ENCODE measurements around the gene CDC42SE1.

CDC42SE1 gene

DNA sequence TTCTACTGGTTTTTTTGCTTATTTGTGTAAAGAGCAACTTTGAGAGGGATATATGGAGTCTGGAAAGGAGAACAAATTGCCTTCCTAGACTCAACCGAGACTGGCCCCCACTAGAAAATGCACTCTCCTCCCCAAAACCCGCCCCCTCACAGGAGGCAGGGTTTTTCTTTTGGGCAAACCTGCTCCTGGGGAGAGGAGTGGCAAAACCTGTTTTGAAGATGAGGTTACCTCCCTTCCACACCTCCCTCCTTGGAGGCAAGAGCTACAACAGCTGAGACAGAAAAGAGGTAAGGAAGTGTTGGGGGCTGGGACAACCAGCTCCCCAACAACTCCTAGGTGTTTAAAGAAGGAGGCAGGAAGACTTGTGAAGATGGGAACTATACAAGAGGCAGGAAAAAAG, 23.1 kb downstream of the CDC42SE1 start, which contains the start of gene BNIPL:
BNIPL (plus strand) TSS at position 231 of the 400 bp plus-strand sequence; CDS start at position 371, 140 bp downstream.
- Histone ChIP-seq H3K27ac (ENCODE audit: low read length) (no peak within 1 kb of the TSS), H3K79me2 (ENCODE audit: low read length) (no peaks in the 10 kb centered on the region), H3K4me3 (ENCODE audit: low read length) (no peak within 1 kb of the TSS), H3K4me2 (ENCODE audit: low read depth, low read length) (no peak within 1 kb of the TSS), H3K36me3 (replicated peaks; ENCODE audit: insufficient read depth, low read length) (no peaks in the 10 kb centered on the region), H2AFZ (ENCODE audit: low read length) (no peak within 1 kb of the TSS), H3K9ac (ENCODE audit: low read length) (no peak within 1 kb of the TSS), H3K9me2 (replicated peaks; ENCODE audit: insufficient read depth, low read length) (no peaks in the 10 kb centered on the region), H3K4me1 (ENCODE audit: low read length) (no peaks in the 10 kb centered on the region), H4K20me1 (ENCODE audit: insufficient read depth, low read length) (no peaks in the 10 kb centered on the region), H3F3A (ENCODE audit: insufficient read depth, low read length) (no peaks in the 10 kb centered on the region), H3K27me3 (replicated peaks; ENCODE audit: insufficient read depth, low read length) (no peaks in the 10 kb centered on the region), H3K9me3 (replicated peaks; ENCODE audit: insufficient read depth, low read length) (no peaks in the 10 kb centered on the region)
- no peak for TF ChIP-seq EZH2phosphoT487 (IDR thresholded peaks at IDR 0.05; ENCODE audit: low read length)
- no peak for TF ChIP-seq EZH2 (optimal IDR thresholded peaks at IDR 0.05; ENCODE audit: low read depth, low read length)
- TF ChIP-seq CTCF (IDR thresholded peaks at IDR 0.05; ENCODE audit: low read length) = no peak
- no peak for DNase-seq

DNA sequence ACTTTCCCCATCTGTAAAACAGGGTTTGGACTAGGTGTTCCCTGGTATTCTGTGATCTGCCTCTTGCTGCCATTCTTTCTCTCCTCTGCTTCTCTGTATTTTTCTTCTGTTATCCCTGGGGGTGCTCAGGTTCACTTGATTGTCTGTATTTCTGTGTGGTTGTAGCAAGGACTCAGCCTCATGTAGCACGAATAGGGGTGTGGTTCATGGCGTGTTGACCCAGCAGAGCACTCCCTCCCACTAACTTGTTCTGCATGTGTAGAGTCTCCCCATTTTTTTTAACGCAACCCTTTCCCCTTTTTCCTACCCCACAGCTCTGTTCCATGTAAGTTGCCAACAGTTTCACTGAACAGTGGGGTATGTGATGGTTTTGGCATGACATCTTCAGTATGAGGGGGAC, 24.3 kb downstream of the CDC42SE1 start:
- Histone ChIP-seq H3K9me3 (replicated peaks; ENCODE audit: insufficient read depth, low read length) (no peaks in the 10 kb centered on the region), H3K27ac (ENCODE audit: low read length) (no peak overlapping the region), H4K20me1 (ENCODE audit: insufficient read depth, low read length) (no peaks in the 10 kb centered on the region)

DNA sequence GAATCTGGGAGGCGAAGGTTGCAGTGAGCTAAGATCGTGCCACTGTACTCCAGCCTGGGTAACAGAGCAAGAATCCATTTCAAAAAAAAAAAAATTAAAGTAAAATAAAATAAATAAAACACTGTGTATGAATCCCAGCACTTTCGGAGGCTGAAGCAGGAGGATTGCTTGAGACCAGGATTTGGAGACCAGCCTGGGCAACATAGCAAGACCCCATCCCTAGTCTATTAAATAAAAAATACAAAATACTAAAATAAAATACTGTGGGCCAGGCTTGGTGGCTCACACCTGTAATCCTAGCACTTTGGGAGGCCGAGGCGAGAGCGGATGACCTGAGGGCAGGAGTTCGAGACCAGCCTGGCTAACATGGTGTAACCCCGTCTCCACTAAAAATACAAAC, 27.3 kb downstream of the CDC42SE1 start:
- Histone ChIP-seq H4K20me1 (ENCODE audit: insufficient read depth, low read length) (no peaks in the 10 kb centered on the region), H3K4me2 (ENCODE audit: low read depth, low read length) (no peak overlapping the region), H3K27me3 (replicated peaks; ENCODE audit: insufficient read depth, low read length) (no peaks in the 10 kb centered on the region), H3K36me3 (replicated peaks; ENCODE audit: insufficient read depth, low read length) (no peaks in the 10 kb centered on the region; the same call in 1 of the 2 replicates), H3K9ac (ENCODE audit: low read length) (no peak overlapping the region), H2AFZ (ENCODE audit: low read length) (no peak overlapping the region), H3F3A (ENCODE audit: insufficient read depth, low read length) (no peaks in the 10 kb centered on the region), H3K79me2 (ENCODE audit: low read length) (no peaks in the 10 kb centered on the region), H3K4me3 (ENCODE audit: low read length) (no peak overlapping the region), H3K4me1 (ENCODE audit: low read length) (no peaks in the 10 kb centered on the region), H3K27ac (ENCODE audit: low read length) (no peak overlapping the region), H3K9me3 (replicated peaks; ENCODE audit: insufficient read depth, low read length) (no peaks in the 10 kb centered on the region), H3K9me2 (replicated peaks; ENCODE audit: insufficient read depth, low read length) (no peaks in the 10 kb centered on the region)
- DNase-seq = no peak
- TF ChIP-seq EZH2 (optimal IDR thresholded peaks at IDR 0.05; ENCODE audit: low read depth, low read length) = no peak
- TF ChIP-seq EZH2phosphoT487 (IDR thresholded peaks at IDR 0.05; ENCODE audit: low read length) = no peak
- TF ChIP-seq CTCF (IDR thresholded peaks at IDR 0.05; ENCODE audit: low read length) = no peak

More for the DNA sequence above, 24.3 kb downstream of the CDC42SE1 start:
- H3K9me2 ChIP-seq (replicated peaks; ENCODE audit: insufficient read depth, low read length) = no peaks in the 10 kb centered on the region
- no peak overlapping the region for H3K4me2 ChIP-seq (ENCODE audit: low read depth, low read length)
- H3K79me2 ChIP-seq (ENCODE audit: low read length) = no peaks in the 10 kb centered on the region
- TF ChIP-seq EZH2phosphoT487 (IDR thresholded peaks at IDR 0.05; ENCODE audit: low read length) = no peak
- no peak for TF ChIP-seq EZH2 (optimal IDR thresholded peaks at IDR 0.05; ENCODE audit: low read depth, low read length)
- TF ChIP-seq CTCF (IDR thresholded peaks at IDR 0.05; ENCODE audit: low read length) = no peak
- H3K4me3 ChIP-seq (ENCODE audit: low read length) = no peak overlapping the region
- H3K36me3 ChIP-seq (replicated peaks; ENCODE audit: insufficient read depth, low read length) = no peaks in the 10 kb centered on the region
- H3K27me3 ChIP-seq (replicated peaks; ENCODE audit: insufficient read depth, low read length) = no peaks in the 10 kb centered on the region
- DNase-seq = no peak
- no peaks in the 10 kb centered on the region for H3F3A ChIP-seq (ENCODE audit: insufficient read depth, low read length)
- H3K4me1 ChIP-seq (ENCODE audit: low read length) = no peaks in the 10 kb centered on the region
- H2AFZ ChIP-seq (ENCODE audit: low read length) = no peak overlapping the region
- no peak overlapping the region for H3K9ac ChIP-seq (ENCODE audit: low read length)
